MCF 10A (cell line): Measurements from ENCODE around the gene KRT74. TPM values are rescaled to one million over a fixed set of nuclear protein-coding genes. Genes with fewer than 3 reads are reported as not detected.

Experiments used
- BruUV-seq: library from RNA; stranded (reverse); fragments of 400-500 nt; replicated peaks from 2 replicates; lab custom pipeline; 2021; lab: Mats Ljungman, UMichigan
- CTCF ChIA-PET: fragments of 300-600 bp; sonication (Branson Sonifier 250); formaldehyde crosslinking; extraction: SDS; loops from one replicate; lab custom pipeline; 2021; ENCODE audit warnings: antibody characterized with exemption, inconsistent platforms; lab: Yijun Ruan, JAX
- POLR2A ChIA-PET: fragments of 300-600, 350-650 bp; sonication (Branson Sonifier 250); formaldehyde crosslinking; extraction: SDS; loops from one replicate; lab custom pipeline; 2020; ENCODE audit warnings: antibody characterized with exemption, inconsistent platforms; lab: Yijun Ruan, JAX
- DNase-seq: peaks from one replicate; pipeline ENCODE4 v3.0.0-alpha.2; 2018; ENCODE audit not compliant: unreplicated experiment
- H3K27ac Mint-ChIP-seq: one replicate; pipeline ENCODE4 v1.8.0; 2022; ENCODE audit warnings: mild to moderate bottlenecking, low read depth, mixed read lengths; ENCODE audit not compliant: unreplicated experiment
- H3K27me3 Mint-ChIP-seq: one replicate; pipeline ENCODE4 v1.8.0; 2022; ENCODE audit warnings: mixed read lengths; ENCODE audit not compliant: insufficient read depth, unreplicated experiment
- H3K36me3 Mint-ChIP-seq: one replicate; pipeline ENCODE4 v1.8.0; 2022; ENCODE audit warnings: mild to moderate bottlenecking, moderate library complexity, mixed read lengths; ENCODE audit not compliant: insufficient read depth, unreplicated experiment
- H3K4me1 Mint-ChIP-seq: one replicate; pipeline ENCODE4 v1.8.0; 2022; ENCODE audit warnings: mixed read lengths; ENCODE audit not compliant: insufficient read depth, unreplicated experiment
- H3K4me3 Mint-ChIP-seq: one replicate; pipeline ENCODE4 v1.8.0; 2022; ENCODE audit warnings: mild to moderate bottlenecking, moderate library complexity, mixed read lengths; ENCODE audit not compliant: unreplicated experiment
- H3K9me3 Mint-ChIP-seq: one replicate; pipeline ENCODE4 v1.8.0; 2022; ENCODE audit warnings: mixed read lengths; ENCODE audit not compliant: unreplicated experiment
- CTCF ChIP-seq: fragments of 200-600 bp; IDR thresholded peaks from one replicate; pipeline ENCODE4 v1.8.0; 2022; ENCODE audit warnings: antibody characterized with exemption, mild to moderate bottlenecking; ENCODE audit not compliant: unreplicated experiment
- intact Hi-C: fragments of 100-400 bp; cut with micrococcal nuclease; formaldehyde crosslinking; loops from 2 replicates; pipeline ENCODE4 v1.14.1; 2022
- total RNA-seq: library from RNA; stranded (reverse); gene quantifications from 2 replicates; pipeline ENCODE4 v1.2.3, GENCODE V29; 2022

KRT74 gene
- total RNA-seq, 1 experiment from 2014 or later: not detected

DNA sequence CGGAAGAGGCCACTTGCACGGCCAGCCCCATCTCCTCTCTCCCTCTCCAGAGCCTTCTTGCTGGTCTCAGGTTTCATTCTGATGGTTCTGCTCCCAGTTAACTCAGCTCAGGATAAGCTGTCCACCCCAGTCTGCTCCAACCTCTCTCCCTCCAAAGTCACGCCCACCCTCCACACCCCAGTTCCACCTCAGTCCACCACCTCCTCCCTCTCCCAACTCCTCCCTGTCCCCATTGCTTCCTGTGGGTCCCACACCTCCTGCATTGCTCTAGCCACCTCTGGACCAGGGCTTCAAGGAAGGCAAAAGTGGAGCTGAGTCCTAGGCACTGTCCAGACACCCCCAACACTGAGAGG lies 33.8 kb downstream of the KRT74 start:
- DNase-seq: no peak
- peaks cover 19% of the 10 kb centered on the region for H3K4me1 Mint-ChIP-seq
- no peak overlapping the region for H3K27ac Mint-ChIP-seq
- POLR2A ChIA-PET: interaction anchor here (1.2 kb wide), 1 partner anchor 19 kb away, joined by 3 read pairs; no protein-coding TSS in a partner anchor
- intact Hi-C loops: no loop called here
- H3K9me3 Mint-ChIP-seq: no peaks in the 10 kb centered on the region
- H3K36me3 Mint-ChIP-seq: no peaks in the 10 kb centered on the region
- H3K27me3 Mint-ChIP-seq: no peaks in the 10 kb centered on the region
- no peak for TF ChIP-seq CTCF
- H3K4me3 Mint-ChIP-seq: no peak overlapping the region
- CTCF ChIA-PET: interaction anchor here (0.5 to 1.7 kb wide), 3 partner anchors 15 to 116 kb away, joined by 3 to 4 read pairs (median 3); no protein-coding TSS in a partner anchor
- BruUV-seq: no TSS peak

DNA sequence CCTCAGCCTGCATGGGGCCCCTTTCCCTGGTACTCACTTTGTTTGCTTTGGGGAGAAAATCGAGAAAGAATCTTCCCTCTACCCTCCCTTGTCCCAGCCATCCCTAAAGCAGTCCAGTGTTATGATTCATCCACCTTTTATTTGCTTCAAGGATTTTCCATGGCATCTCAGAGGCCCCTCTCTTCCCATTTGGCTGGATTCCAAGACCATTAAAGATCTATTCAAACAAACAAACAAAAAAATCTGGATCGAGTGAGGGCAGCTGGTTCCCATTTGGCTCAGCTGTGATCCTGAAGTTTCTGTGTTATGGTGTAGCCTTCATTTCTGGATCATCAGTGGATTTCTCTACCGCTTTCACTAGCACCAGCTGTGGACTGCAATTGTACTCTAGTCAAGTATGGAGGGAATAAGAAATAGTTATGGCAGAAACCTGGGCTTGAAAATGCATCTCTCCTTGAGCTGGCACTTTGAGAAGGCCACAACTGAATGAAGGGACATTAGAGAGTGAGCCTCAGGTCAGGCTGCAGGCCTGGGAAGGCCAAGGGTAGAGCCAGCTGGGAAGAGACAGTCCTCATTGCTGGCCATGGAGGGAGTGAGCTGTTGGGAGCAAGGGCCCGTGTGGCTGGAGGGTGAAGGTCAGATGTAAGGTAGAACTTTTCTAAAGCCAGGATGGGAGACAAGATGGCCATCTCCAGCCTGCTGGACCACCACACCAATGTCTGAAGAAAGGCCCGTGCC lies 34.4 kb downstream of the KRT74 start:
- Mint-ChIP-seq H3K27ac (no peak overlapping the region), H3K9me3 (no peaks in the 10 kb centered on the region), H3K36me3 (no peaks in the 10 kb centered on the region), H3K4me3 (no peak overlapping the region), H3K27me3 (no peaks in the 10 kb centered on the region), H3K4me1 (peaks cover 19% of the 10 kb centered on the region)
- intact Hi-C loops: no loop called here
- no TSS peak for BruUV-seq
- TF ChIP-seq CTCF: no peak
- CTCF ChIA-PET: interaction anchor here (0.5 to 1.7 kb wide), 5 partner anchors 14 to 346 kb away, joined by 3 to 5 read pairs (median 3); no protein-coding TSS in a partner anchor
- DNase-seq: peak; percentile 78
- POLR2A ChIA-PET: interaction anchor here (1.2 kb wide), 1 partner anchor 18 kb away, joined by 3 read pairs; no protein-coding TSS in a partner anchor

DNA sequence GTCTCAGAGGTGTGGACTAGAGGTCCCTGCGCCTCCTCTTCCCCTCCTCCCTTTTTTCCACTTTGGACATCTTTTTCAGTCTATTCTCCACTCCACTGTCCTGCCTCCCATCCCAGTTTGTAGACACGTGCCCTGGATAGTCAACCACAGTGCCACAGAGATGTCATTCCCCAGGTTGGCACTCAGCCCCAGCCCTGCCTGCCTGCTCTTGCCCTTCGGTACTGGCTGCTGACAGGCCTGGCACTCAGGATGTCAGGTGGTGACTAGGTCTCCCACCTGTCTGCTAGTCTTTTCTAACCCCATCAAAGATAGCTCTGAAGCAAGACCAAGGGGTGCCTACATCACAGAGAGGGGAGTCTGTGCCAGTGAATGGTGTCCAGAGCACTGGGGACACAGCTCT lies 36.5 kb downstream of the KRT74 start:
- no peak for TF ChIP-seq CTCF
- Mint-ChIP-seq H3K4me1 (peaks cover 19% of the 10 kb centered on the region), H3K36me3 (no peaks in the 10 kb centered on the region), H3K27ac (no peak overlapping the region), H3K27me3 (no peaks in the 10 kb centered on the region), H3K9me3 (no peaks in the 10 kb centered on the region), H3K4me3 (no peak overlapping the region)
- CTCF ChIA-PET: interaction anchor here (0.7 to 0.8 kb wide), 3 partner anchors 15 to 342 kb away, joined by 3 read pairs; no protein-coding TSS in a partner anchor
- no TSS peak for BruUV-seq
- intact Hi-C loops: no loop called here
- DNase-seq: no peak
- POLR2A ChIA-PET: no interaction called here

DNA sequence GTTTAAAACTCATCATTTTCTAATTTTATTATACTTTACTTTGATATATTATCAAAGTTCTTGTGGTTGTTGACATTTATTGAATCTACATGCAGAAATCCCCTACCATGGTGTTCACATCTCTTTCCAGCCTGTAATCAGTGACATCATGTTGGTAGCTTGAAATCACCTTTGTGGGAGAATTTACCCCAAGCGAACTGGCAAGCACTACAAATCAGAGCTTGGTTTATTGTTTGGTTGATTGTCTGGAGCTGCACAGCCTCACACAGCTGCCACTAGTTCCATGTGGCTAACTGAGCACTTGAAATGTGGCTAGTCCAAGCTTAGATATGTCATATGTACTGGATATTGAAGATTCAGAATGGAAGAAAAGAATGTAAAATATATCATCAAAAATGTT lies 38.1 kb downstream of the KRT74 start:
- Mint-ChIP-seq H3K4me3 (no peak overlapping the region), H3K27ac (no peak overlapping the region), H3K9me3 (no peaks in the 10 kb centered on the region), H3K36me3 (no peaks in the 10 kb centered on the region), H3K4me1 (peaks cover 19% of the 10 kb centered on the region), H3K27me3 (no peaks in the 10 kb centered on the region)
- no peak for DNase-seq
- intact Hi-C loops: no loop called here
- ChIA-PET CTCF (interaction anchor here (0.6 to 0.7 kb wide), 3 partner anchors 313 to 788 kb away, joined by 3 to 4 read pairs (median 4); no protein-coding TSS in a partner anchor), POLR2A (interaction anchor here (1.2 to 2.1 kb wide), 2 partner anchors 13 to 15 kb away, joined by 3 to 7 read pairs; no protein-coding TSS in a partner anchor)
- TF ChIP-seq CTCF: no peak
- BruUV-seq: no TSS peak
